Renal cortical epithelial cell (primary cell): ENCODE measurements around the gene NDUFAB1. TPM values are rescaled to one million over a fixed set of nuclear protein-coding genes. Genes with fewer than 3 reads are reported as not detected.
"Not testable (repeated sequence)": the region's sequence is repeated elsewhere in the genome, so short reads cannot be mapped to it uniquely, and the experiment has no call there.

Experiments used
- DNase-seq: peaks from one replicate; pipeline ENCODE4 v3.0.0-alpha.2; 2011; ENCODE audit warnings: low read depth
- total RNA-seq: library from RNA; depleted of rRNA; stranded (reverse); fragments of >200 nt; gene quantifications from 2 replicates; pipeline ENCODE4 v1.2.3, GENCODE V29; 2014

Gene NDUFAB1
- total RNA-seq, 1 donor from 2014 or later: 22.2 TPM

DNA sequence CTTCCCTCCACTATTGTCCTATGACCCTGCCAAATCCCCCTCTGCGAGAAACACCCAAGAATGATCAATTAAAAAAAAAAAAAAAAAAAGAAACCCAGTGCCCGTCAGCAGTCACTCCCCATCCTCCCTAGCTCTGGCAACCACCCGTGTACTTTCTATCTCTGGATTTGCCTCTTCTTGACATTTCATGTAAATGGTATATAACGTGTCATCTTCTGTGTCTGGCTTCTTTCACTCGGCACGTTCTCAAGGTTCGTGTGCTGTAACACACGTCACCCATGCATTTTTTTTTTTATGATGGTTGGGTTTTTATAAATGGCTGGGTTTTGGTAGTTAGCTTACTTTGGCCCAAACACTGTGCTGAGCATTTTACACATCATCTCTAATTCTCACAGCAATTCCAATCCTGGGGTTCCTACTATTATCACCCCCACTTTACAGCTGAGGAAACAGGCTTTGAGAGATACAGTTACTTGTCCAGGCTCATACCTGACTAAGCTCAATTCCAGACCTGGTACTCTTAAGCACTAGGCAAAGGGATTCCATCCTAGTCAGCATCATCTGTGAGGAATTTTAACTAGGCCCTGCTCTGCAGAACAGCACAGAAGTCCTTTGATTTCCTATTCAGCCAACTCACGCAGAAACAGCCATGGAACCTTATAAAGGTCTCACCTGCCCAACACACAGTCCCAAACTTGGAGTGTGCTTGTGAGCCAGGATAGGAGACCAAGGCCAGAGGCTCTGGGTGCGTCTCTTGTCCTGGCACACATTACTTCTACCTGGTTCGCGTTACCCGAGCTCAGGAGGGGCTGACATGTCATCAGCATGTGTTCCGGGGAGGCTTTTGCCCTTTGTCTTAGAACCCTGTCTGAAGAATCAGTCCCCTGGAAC is 11.7 kb downstream of the NDUFAB1 start:
- no peak for DNase-seq

DNA sequence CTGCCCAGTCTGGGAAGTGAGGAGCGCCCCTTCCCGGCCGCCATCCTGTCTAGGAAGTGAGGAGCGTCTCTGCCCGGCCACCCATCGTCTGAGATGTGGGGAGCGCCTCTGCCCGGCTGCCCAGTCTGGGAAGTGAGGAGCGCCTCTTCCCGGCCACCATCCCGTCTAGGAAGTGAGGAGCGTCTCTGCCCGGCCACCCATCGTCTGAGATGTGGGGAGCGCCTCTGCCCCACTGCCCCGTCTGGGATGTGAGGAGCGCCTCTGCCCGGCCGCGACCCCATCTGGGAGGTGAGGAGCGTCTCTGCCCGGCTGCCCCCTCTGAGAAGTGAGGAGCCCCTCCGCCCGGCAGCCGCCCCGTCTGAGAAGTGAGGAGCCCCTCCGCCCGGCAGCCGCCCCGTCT is 12.8 kb downstream of the NDUFAB1 start:
- DNase-seq: not testable (repeated sequence)

DNA sequence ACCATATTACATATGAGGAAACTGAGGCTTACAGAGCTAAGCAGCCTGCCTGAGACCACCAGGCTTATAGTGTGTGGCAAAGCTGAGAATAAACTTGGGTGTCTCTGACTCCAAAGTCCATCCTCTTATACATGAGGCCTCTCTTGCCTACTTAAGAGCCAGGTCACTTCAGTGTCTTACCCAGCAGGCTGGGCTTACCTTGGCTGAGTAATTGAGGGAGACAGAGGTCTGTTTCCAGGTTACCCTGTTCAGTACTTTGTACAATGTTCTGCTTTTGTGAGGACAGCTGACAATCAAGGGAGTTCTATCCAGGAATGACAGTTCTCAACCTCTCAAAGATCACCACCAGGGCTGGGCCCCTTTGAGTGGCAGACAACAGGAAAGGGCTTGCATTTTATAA is 14.4 kb downstream of the NDUFAB1 start:
- no peak for DNase-seq

DNA sequence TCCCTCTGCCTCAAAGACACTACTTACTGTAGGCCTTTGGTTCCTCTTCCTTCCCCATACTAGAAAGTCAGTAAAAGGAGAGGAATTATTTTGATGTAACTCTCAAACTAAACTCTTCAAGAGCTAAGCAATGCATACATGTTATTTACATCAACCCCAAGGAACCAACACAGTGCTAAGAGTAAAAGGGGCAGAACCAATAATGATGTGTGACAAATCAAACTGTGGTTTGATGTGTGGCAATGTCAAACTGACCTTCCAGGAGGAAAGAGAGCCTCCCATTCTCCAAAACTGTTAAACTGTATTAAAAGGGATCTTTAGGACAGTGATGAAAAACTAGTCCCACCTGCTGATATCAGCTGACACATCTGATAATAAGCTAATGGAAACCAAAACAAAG is 15.7 kb downstream of the NDUFAB1 start:
- no peak for DNase-seq

DNA sequence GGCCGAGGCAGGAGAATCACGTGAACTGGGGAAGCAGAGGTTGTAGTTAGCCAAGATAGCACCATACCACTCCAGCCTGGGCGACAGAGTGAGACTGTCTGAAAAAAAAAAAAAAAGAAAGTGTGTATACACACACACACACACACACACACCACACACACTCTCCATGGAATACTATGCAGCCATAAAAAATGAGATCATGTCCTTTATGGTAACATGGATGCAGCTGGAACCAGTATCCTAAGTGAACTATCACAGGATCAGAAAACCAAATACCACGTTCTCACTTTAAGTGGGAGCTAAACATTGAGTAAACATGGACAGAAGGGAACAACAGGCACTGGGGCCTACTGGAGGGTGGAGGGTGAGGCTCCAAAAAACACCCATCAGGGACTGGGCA is 16.7 kb downstream of the NDUFAB1 start:
- DNase-seq: no peak

DNA sequence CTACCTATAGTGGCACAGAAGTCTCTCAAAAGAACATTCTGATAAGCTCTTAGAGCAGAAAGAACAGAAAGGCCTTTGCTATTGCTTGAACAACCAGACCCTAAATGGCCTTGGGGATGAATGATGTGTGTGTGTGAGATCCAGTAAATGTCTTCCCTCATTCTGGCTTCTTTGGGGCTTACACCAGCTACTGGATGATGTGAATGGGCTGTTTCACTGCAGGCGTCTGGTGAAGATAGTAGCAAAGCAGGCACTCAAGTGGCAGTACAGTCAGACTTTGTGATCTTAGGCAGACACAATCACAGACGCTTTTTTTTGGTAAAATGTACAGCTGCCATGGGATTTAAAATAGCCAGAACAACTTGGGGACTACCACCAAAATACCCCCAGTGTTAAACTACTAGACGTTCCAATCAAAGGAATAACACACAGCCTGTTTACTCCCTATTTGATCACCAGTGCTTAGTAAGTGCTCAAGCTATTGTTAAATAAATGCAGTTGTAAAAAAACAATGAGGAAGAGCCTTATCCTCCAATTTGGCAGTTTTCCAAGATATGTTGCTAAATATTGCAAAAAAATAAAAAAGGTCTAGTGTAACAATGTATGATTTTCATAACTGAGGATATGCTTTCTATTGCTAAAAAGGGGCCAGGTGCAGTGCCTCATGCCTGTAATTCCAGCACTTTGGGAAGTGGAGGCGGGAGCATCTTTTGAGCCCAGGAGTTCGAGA is 17.9 kb downstream of the NDUFAB1 start:
- no peak for DNase-seq

DNA sequence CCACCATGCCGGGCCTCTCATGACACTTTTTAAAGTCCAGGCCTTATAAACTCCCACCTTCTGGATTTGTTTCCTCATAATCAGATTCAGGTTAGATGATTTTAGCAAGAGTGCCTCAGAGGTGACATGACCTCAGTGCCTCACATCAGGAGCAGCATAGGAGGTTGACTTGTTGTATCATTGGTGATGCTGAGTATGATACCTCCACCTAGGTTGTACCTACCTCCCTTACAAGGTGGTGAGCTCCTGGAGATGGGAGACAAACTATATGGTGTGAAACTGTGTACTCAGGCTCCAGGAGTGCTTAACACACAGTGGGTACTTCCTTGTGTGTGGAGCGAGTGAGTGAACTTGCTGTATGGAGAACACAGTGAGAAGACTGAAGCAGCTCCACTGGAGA is 18.6 kb downstream of the NDUFAB1 start:
- DNase-seq: no peak

DNA sequence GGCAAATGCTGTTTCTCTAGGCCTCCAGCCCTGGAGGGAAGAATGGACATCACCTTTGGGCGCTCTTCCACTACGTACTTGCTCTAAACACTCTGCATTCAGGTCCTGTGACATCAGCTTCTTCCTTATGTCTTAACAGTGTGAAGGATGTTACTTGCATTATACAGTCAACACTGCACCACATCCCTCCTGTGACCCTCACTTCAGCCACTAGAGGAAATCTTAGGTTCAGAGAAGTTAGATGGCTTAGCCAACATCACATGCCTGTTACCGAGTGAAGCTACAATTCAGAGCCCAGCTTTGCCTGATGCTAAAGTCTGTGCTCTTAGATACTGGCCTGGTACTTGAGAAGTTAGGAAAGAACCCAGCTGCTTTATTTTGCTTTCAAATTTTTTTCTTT is 20.3 kb downstream of the NDUFAB1 start:
- no peak for DNase-seq

DNA sequence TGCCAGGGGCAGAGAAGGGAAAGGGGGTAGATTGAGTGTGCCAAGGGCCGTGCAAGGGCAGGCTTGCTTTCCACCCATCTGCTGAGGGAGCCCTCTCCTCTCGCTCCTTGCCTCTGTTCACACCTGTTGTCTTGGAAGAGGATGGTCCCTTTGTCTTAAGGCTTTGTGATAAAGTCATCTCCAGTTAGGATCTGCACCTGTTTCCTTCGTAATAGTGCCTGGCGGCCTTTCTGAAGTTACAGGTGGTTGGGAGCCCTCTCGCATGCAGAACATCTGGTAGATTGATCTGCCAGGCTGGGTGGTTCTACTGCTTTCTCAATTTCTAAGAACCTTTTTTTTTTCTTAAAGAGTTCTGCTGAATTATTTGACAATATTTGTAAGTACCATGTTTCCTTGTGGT is 22.3 kb downstream of the NDUFAB1 start:
- DNase-seq: no peak

DNA sequence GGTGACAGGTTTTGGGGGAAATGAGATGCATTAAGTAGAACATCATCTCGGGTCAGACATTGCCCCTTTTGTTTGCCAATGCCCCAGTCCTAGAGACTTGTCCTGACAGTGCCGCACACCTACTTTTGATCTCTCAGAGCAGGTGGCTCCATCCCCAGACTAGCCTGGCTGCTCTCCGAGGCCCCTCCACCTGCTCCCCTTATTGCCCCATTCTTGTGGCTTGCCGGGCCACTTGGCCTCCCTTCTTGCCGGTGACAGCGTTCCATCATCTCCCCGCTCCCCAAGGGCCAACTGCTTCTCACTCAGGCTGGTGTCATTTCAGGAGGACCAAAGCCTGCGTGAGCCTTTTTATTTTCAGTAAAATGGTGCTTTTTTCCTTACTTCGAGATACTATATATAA is 23.7 kb downstream of the NDUFAB1 start:
- DNase-seq: no peak

DNA sequence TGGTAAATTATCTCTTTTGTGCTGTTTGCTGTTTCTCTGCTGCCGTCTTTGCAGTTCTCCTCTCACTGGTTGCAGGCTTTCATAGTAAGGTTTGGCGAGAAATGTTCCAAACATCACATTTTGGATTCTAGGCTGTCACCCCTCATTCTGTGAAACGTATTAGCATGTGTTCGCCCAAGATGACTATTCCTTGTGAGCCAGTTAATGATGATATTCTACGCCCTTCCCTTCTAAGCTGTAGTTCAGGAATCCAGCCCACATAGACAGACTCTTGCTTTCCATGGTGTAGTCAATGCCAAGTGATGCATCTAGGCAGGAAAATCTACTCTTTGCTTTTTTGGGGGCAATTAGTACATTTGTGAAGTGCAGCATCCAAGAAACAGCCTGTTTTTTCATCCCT is 24.2 kb downstream of the NDUFAB1 start:
- no peak for DNase-seq

DNA sequence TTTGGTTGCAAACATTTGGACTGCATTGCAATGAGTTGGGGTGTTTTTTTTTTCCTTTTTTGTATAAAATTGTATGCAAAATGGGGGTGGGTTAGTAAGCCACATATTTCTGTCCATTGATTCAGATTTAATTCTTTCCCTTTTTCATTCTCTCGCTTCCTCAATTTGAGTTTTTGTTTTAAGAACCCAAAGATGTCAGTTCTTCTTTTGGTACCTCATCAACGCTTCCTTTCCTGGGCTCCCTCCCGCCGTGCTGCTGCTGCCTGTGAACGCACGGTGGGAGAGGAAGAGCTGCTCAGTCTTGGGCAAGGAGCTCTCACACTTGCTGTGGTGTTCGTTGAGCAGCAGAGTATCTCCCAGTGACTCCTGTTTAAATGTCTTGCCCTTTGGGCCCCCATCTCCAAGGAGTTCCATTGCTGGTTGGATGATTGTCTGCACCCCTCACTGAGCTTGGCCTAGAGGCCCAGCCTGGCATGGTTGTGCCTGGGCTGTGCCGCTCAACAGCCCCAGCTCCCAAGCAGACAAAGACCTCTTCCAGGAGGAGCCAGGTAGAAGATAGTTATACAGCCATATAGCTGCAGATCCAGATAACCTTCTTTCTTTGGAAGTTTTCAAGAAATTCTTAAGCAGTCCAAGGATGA is 25.0 kb downstream of the NDUFAB1 start:
- no peak for DNase-seq

DNA sequence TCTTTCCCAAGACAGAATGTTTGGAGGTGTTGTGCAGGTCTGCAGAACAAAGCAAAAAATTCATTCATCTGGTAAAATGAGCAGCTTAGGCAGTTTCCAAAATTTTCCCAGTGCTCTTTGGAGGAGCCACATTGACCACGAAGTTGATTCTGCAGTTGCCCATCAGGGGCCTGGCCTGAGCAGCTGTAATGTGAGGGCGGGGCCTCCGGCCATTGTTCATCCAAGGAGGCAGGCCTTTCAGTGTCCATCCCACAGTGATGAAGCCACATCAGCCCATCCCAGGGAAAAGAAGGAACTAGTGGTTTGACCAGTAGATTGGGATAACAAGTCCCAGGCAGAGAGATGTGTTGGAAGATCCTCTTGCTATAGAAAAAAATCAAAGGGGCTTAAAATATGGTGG is 28.5 kb downstream of the NDUFAB1 start:
- DNase-seq: no peak

DNA sequence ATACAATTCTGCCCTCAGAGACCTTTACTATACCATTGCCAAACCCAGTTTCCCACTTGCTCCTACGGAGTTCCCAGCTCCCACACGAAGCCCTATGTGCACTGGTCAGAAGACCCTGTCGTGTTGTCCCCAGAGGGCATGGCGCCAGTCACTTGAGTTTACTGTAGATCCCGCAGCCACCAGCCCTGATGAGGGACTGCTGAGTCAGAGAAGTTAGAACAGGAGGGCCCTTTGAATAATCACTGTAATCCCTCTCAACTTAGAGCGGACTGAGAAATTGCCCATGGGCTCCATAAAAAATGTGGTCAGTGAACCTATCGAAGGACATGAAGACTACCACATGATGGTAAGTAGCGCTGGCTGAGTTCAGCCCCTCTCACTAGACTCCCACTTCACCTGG is 29.4 kb downstream of the NDUFAB1 start:
- DNase-seq: no peak

DNA sequence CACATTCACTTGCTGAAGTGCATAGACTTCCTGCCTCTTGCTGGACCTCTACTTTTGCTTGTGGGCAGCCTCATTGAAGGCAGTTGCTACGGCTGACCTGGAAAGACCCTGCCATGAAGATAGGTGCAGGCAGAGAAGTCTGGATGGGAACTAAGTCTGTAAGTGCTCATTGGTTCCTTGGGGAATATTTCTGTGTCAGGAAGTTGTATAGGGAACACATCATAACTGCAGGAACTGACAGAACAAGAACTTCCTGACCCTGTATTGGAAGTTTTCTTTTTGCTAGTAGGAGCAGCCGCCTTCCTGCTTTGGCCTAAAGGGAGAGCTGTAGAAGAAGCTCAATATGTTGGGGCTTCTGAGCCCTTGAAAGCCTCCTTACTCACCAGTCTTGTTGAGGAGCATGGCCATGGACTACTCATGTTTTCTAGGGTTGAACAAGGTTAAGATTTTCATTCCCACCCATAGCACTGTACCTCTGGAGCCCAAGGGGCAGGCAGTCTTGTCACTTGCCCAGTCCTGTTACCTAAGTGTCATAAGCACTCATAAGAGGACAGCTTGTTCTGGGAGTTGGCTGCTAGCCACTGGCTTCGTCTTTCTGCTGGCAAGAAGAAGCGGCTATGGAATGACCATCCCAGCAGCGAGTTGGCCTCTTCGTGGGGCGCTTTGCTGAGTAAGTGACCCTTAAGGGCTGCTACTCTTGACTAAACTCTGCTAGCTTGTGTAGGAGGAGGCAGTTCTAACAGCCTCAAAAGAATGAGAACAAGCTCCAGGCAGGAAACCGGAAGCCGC is 31.3 kb downstream of the NDUFAB1 start:
- no peak for DNase-seq

DNA sequence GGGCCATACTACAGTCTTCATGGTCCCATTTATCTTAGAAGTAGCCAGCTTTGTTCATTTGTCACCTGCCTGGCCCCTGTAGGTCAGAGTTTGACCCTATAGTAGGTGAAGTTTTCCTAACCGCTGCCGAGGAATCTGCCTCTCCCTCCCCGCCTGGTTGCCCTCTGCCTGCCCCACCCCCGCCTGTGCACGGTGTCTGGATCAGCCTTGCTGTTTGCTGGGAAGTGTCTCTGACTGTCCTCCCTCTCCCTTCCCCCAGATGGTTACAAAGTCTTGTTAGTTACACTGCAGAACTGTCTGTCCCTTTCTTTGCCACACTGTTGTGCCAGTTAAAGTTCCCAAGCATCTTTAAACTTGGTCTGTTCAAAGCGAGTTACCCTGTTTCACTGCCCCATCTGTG is 32.9 kb downstream of the NDUFAB1 start:
- no peak for DNase-seq

DNA sequence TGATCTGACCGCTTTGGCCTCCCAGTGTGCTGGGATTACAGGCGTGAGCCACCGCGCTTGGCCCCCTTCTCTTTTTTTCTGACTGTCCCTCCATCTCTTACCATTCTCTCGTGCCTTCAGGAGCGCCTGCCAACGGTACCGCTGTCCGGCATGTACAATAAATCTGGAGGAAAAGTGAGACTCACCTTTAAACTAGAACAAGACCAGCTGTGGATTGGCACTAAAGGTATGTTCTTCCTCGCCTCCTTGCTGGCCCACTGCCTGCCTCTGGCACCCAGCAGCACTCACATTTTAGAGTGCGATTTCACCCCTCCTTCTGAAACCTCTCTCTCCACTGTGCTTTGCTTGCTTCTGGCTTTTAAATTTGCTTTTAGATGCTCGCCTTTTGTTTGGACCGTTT is 33.6 kb downstream of the NDUFAB1 start:
- DNase-seq: no peak

DNA sequence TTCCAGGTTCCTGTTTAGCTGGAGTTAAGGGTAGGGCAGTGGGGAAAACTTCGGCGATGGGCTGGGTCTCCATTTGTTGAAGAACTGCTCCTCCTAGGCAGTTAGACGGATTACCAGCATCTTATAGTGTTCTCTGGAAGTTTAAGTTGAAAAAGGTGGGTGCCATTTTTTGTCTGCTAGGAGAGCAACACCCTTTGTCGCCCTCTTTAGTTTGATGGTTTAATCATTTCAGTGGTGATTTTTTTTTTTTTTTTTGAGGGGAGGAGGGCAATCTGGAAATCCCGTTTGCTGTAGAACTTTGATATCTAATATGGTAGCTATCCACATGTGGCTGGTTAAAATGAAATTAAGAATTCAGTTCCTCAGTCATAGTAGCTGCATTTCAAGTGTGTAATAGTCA is 34.5 kb downstream of the NDUFAB1 start:
- DNase-seq: no peak

DNA sequence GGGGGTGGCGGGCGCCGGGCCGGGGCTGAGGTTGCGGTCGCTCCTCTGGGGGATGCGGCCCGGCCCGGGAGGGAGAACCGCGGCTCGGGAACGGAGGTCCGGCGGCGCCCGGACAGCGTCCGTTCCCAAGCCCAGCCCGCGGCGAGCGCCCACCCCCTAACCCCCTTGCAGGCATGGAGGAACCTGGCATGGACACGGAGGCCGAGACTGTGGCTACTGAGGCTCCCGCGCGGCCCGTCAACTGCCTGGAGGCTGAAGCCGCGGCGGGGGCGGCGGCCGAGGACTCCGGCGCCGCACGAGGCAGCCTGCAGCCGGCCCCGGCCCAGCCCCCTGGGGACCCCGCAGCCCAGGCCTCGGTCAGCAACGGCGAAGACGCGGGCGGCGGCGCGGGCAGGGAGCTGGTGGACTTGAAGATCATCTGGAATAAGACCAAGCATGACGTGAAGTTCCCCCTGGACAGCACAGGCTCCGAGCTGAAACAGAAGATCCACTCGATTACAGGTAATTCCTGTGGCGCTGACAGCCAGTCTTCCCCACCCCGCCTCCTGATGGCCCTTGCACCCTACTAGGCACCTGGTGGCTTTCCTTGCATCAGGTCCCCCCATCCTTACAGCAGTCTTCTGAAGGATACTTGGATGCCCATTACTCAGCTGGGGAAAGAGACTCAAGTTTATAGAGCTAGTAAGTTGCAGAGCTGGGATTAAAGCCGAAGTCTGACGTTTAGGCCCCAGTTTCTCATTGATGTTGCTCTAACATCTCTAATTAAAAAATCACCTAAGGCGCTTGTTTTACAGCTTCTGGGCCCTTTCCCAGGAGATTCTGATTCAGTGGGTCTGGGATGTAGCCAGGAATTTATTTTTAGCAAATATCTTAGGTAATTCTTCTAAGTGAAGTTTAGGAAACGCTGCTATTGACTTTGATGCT is 38.1 kb downstream of the NDUFAB1 start:
- peak; percentile 45 for DNase-seq

DNA sequence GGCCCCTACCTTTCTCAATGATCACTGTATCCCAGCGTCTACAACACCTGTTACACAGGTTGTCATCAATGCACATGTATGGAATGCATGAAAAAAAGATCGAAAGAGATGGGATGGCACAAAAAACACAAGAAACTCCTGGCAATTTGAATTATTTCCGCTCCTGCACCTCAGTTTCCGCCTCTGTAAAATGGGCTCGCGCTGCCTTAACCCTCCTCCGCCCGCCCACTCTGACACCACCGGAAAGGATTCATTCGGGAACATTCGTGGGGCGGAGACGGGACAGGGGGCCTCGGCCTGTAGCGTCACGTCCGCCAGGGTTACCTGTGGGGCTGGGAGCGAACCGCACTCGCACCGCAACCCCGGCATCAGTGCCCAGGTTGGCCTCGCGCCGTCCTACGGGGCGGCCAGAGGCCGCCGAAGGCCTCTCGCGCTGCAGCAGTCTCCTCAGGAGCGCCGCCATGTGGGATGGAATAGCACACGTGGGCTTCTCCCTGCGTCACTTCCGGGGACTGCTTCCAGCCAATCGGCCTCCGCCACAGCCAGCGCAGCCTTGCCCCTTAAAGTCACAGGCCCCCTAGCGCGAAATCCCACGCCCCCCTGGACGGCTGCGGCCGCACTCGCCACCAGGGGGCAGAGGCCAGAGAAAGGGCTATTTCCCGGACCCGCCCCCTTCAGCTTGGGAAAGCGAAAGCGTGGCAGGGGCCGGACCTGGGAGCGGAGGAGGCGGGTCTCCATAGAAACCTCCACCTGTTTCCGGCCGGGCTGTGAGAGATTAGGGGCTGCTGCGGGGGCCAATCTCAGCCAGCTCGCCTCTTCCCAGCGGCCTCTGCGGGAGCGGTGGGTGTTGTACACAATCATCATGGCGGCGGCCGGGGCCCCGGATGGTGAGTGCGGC is 39.0 kb downstream of the NDUFAB1 start, which contains the start of the genes EARS2 and UBFD1:
Gene EARS2, minus strand, starts transcription at position 470 of the 898 bp plus-strand sequence. Its CDS starts 7 bp downstream, at position 463.
Gene UBFD1, plus strand, starts transcription at position 847 of the 898 bp plus-strand sequence. Its CDS starts 16 bp downstream, at position 863.
- DNase-seq: peak; percentile 93
